ENCODE results near the gene STC2.
"Not testable (repeated sequence)": the region's sequence is repeated elsewhere in the genome, so short reads cannot be mapped to it uniquely, and the experiment has no call there.

Gene STC2

DNA sequence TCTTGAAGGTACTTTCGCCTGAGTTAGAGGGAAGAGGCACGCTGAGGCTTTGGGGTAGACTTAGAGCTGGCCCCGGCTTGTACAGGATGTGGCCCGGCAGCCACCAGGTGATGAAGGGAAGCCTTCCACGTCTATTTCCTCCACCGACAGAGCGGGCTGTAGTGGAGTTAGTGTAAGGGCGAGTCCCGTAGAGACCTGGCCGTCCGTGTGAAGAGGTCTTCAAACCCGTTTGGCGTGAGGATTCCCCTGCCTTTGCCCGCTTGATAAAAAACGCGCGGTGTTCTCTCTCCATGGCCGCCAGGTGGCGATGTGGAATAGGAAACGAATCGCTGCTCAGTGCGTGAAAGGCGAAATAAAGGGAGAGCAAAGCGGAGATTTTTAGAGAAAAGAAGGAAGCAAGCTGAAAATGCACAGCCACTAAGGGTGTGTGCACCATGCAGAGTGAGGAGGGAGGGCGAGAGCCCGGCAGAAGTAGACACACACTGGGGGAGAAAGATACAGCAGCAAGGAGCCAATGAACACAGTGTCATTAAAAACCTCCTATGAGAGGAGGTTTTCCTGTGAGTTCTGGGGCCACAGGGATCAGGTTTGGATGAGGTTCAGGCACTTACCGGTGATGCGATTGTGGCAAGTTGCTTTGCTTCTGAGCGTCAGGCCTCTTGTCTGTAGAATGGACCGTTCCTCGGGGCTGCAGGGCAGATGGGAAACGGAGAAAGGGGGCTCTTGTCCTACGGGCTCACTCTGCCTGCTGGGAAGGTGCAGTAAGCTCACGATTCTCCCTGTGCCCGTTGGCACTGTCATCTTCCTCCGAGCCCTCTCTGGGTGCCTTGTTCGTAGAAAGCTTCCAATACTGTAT, 34.2 kb downstream of the STC2 start:
- DNase-seq, result peak; percentile 22 to 51 (median 42)

- no peak for DNase-seq
Measured at GRCh38 chr5:173291722-173292658, 36.2 kb downstream of the STC2 start.

DNA sequence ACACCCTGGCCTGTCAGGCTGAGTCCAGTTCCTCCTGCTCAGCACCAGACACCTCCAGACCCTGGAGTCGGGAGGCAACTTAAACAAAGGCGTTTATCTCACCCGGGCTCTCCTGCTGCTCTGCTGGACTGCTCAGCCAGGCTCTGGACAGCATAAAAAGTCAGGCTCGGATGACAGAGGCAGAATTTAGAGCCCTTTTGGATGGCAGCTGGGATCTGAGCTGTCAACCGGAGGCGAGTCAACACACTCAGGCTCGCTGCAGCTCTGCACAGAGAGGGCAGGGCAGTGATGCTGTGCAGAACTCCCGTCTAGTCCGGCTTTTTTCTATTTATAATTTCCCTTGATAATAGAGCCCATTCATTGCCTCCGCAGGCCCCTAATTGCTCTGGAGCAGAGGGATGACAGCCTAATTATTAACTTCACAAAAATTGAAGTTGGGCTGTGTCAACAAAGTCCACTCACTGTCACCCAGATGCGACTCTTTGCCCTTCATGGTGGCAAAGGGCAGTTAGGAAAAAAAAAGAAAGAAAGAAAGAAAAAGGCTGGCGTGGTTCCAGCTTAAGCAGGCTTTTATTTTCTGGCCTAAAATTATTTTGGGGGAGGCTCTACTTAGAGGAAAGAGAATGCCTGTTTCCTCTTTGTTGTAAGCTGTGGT, 37.6 kb downstream of the STC2 start:
- no peak for DNase-seq

DNA sequence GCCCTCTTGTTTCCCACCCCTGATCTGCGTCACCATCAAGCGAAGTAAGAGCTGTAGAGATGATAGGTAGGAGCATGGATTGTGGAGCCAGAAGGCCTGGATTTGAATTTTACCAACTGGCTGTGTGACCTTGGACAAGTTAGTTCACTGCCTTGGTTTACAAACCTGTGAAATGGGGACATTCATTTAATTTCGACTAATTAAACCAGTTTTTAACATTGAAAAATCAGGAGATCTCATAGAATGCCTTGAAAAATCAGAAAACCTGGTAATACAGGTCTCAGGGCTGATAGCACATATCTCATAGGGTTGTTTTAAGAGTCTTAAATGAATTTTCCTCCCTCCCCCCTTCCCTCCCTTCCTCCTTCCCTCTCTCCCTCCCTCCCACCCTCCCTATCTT, 38.8 kb downstream of the STC2 start:
- no peak for DNase-seq

DNA sequence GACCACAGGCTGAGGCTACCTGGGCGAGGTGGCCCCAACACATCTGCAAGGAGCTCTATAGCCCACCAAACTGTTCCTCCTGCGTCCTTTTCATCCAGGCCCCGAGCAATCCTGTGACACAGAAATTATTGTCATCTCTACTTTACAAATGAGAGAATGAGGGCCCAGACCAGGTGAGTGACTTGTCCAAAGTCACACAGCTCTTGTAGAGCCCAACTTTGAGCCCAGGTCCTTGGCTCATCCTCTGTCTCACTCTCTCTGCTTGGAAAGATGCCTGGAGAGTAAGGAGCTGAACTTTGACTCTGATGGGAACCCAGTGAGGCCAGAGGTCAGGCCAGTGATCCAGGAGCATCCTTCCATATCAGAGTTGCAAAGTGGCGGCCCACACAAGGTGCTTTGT, 39.6 kb downstream of the STC2 start:
- DNase-seq, result no peak

DNA sequence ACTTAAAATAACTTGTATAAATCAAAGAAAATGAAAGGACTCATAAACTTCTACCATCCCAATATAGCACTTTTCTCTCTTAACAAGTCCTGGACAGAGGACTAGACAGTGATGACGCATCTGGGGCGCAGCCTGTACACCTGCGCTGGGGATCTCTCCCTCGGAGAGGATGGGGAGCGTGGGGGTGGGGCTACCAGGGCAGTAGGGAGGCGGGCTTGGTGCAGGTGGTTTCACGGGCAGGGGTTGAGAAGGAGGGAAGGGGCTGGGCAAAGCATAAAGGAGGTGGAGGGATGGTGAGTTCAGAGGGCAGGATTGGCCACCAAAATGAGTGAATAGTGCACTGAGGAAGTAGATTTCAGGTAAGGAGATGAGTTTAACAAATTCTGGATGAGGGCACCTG, 41.1 kb downstream of the STC2 start:
- no peak for DNase-seq

- DNase-seq, result not testable (repeated sequence)
Measured at GRCh38 chr5:173284343-173284958, 43.8 kb downstream of the STC2 start.

GRCh38 chr5:173283318-173284288, 44.6 kb downstream of the STC2 start:
- DNase-seq, result peak; percentile 38 to 61 (median 46)

DNA sequence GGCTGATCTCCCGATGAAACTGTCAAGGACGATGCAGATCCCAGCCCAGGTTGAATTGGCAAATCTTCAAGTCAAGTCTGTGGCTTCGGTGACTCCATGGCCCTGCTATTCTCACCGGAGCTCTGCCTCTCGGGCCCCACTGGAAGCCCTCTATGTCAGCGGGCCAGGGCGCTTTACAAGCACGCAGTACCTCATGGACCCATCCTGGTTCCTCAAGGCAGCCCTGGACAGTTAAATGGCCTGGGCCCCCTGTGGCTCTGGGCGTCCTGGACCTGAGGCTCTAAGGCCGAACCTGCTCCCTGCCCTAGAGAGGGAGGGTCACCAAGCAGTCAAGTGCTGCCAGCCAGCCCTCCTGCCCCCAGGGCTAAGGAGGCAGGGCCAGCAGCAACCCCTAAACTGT, 45.3 kb downstream of the STC2 start:
- DNase-seq, result no peak

- no peak for DNase-seq
Measured at GRCh38 chr5:173281910-173282309, 46.3 kb downstream of the STC2 start.

GRCh38 chr5:173279166-173279565, 49.0 kb downstream of the STC2 start:
- no peak for DNase-seq

GRCh38 chr5:173278641-173279040, 49.6 kb downstream of the STC2 start:
- DNase-seq, result no peak

DNA sequence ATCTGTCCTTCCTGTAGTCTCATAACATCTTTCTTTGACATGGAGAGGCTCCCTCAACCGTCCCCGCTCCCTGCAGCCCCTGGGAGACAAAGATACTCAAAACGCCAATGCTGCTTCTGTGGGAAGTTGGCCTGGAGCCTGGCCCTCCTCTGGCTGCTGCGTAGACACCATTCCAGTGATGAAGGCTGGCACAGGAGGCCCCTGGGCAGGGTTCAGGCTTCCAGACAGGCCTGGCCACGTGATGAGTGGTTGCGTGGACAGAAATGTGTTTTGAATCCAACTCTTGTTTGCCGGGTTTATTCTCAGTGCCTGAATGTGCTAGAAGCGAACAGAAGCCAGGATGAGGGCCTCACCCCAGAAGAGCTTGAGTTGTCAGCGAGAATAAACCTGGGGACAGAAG, 50.0 kb downstream of the STC2 start:
- DNase-seq, result no peak

- no peak for DNase-seq
Measured at GRCh38 chr5:173274771-173275170, 53.4 kb downstream of the STC2 start.

- no peak for DNase-seq
Measured at GRCh38 chr5:173271419-173271818, 56.8 kb downstream of the STC2 start.

DNA sequence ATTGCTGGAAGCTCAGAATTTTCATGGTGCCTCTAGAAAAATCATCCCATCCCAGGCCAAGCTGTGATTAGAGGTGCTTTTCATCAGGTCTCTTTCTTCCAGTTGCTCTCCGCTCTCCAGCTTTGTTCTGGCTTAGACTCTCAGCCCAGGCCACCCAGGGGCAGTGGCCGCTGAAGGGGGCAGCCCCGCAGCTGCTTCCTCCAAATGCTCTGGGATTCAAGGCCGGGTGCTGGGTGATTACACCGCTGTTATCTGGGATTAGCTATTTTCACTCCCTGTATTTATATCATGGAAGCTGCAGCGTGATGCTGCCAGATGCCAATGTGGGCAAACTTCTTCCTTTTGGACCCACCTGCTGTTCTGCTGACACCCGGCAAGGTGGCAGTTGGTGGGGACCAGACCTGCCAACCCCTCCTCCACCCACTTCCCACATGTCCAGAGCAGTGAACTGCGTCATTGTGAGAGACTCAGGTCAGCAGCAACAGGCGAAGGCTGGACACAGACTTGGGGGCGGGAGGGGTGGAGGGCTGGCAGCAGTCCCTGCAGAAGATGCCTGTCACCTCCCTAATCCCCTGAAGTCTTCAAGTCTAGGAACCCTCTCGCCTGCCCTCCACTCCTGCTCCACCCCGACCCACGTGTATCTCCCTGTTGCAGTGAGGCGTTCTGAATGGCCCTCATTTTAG, 59.3 kb downstream of the STC2 start:
- no peak for DNase-seq

GRCh38 chr5:173265433-173265832, 62.8 kb downstream of the STC2 start:
- no peak for DNase-seq

All from activated naive CD4-positive, alpha-beta T cell (primary cell).